GM12878 (cell line): ENCODE measurements around the gene CETN3.

Experiments used
- HDAC2 ChIP-seq: fragments of 200-600 bp; sonication (generic); IDR thresholded peaks from 2 replicates; pipeline ENCODE4 v1.6.1; 2017
- TF ChIP-seq, protein P1 (sequence below): IDR thresholded peaks from 2 replicates; pipeline ENCODE4 v1.6.1; 2011; ENCODE audit warnings: low read depth, mild to moderate bottlenecking, low read length, moderate library complexity, borderline replicate concordance; ENCODE audit errors: extremely low read depth

DNA sequence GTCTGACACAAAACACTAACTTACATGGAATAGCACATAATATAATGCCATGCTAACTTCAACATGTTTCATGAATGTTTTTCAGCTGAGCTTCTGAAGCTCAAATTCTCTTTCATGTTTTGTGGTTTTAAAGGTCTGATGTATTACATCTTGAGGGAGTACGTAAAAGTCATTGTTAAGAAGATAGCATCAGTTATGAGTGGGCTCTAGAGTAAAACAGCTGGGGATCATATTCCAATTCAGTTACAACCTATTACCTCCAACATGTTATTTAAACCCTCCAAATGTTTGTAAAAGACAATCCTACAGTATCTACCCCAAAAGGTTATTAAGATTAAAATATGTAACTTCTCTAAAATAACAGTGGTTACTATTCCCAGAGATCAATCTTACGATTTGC lies 19.2 kb downstream of the CETN3 start:
- TF ChIP-seq, protein P1, sequence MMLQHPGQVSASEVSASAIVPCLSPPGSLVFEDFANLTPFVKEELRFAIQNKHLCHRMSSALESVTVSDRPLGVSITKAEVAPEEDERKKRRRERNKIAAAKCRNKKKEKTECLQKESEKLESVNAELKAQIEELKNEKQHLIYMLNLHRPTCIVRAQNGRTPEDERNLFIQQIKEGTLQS = no peak
- no peak for TF ChIP-seq HDAC2
